Measurements from ENCODE around the gene EPHB1. TPM values are rescaled to one million over a fixed set of nuclear protein-coding genes. Genes with fewer than 3 reads are reported as not detected.

EPHB1 gene
- total RNA-seq, 1 experiment from 2014 or later = 2.8 TPM

DNA sequence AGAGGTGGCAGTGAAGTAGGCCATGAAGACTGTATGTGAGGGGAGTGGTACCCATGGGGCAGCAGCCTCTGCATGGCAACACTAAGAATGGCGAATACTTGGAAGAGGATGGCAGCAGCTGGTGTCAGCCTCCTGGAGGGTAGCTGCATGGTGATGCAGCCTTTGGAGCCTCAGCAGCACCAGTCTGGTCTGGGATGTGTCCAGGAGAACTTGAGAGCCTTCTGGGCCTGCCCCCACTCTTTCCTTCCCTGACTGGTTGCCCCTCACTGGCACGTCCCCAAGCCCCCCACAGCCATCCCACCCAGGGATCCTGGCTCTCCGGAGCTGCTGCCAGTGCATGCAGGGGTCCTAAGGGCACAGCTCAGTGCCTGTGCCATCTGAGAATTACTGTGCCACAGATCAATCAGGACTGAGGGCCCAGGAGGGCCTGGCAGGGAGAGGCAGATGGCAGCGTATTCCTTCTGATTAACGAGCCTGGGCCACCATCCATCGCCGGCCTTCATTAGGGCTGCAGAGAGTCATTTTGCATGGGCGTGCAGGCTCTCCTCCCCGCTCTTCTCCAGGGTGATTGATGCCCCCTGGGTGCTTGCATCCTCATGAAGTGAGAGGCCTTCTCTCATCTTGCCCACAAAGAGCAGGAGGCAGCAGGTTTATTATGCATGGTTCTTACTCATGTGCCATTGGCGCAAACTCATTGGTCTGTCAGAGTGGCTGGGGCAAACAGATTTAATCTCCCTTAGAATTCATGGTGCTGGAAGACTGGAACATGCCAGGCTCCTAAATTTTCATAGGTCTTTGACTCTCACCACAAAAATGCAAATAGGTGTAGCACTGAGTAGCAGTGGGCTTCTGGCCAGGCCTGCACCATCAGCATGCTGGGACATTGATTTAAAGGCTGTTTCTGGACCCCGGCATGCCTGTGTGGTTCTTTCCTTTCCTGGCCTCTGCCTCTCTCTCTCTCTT, 116.8 kb downstream of the EPHB1 start:
- Histone ChIP-seq H3K79me1 (ENCODE audit: insufficient read depth, low read depth, low read length, poor library complexity, severe bottlenecking) (no peaks in the 10 kb centered on the region), H2BK20ac (ENCODE audit: low read depth, low read length, poor library complexity, severe bottlenecking) (no peak overlapping the region), H2AK5ac (ENCODE audit: insufficient read length, low read length) (no peak overlapping the region), H3K9me3 (ENCODE audit: control insufficient read depth, low read depth, low read length) (no peaks in the 10 kb centered on the region), H3K27me3 (ENCODE audit: insufficient read depth, low read length) (no peaks in the 10 kb centered on the region), H4K8ac (replicated peaks; ENCODE audit: insufficient read length, low read depth, low read length) (no peak overlapping the region), H3K18ac (ENCODE audit: insufficient read length, low read depth, low read length) (no peak overlapping the region), H3K4me1 (ENCODE audit: insufficient read depth, low read length) (no peaks in the 10 kb centered on the region), H3K79me2 (ENCODE audit: insufficient read depth, low read length) (no peaks in the 10 kb centered on the region), H3K23me2 (ENCODE audit: insufficient read length, low read depth, low read length, poor library complexity, severe bottlenecking) (no peaks in the 10 kb centered on the region), H3T11ph (ENCODE audit: low read length) (no peak overlapping the region), H3K9ac (ENCODE audit: extremely low read depth, insufficient read length, low read length) (no peak overlapping the region), H3K56ac (ENCODE audit: insufficient read length, low read depth, low read length) (no peak overlapping the region), H3K14ac (ENCODE audit: insufficient read depth, low read length) (peak overlapping the region; percentile 18; the same call in 1 of the 2 replicates), H3K23ac (ENCODE audit: insufficient read length, low read depth, low read length) (no peak overlapping the region), H2BK15ac (ENCODE audit: low read depth, low read length) (no peak overlapping the region), H2BK120ac (ENCODE audit: low read depth, low read length, poor library complexity, severe bottlenecking) (no peak overlapping the region), H3K27ac (ENCODE audit: insufficient read length, low read depth, low read length) (no peak overlapping the region), H2AFZ (ENCODE audit: low read length) (no peak overlapping the region), H2BK5ac (ENCODE audit: insufficient read length, low read length) (no peak overlapping the region), H2BK12ac (ENCODE audit: insufficient read length, low read depth, low read length) (no peak overlapping the region), H3K4me2 (ENCODE audit: insufficient read depth, insufficient read length, low read length) (no peak overlapping the region), H4K20me1 (ENCODE audit: control insufficient read depth, insufficient read depth, insufficient read length) (no peaks in the 10 kb centered on the region), H4K91ac (ENCODE audit: insufficient read length, low read depth, low read length) (no peak overlapping the region), H3K4ac (ENCODE audit: low read depth, low read length) (no peak overlapping the region), H4K5ac (ENCODE audit: insufficient read length, low read depth, low read length) (no peak overlapping the region)
- H3K27ac Mint-ChIP-seq = peak overlapping the region in 1 of 3 experiments; percentile 59; a peak in 1 of 7 replicates
- no CpG with 5 or more reads among the region's 11 CpGs for WGBS (ENCODE audit: extremely low coverage, insufficient read length, low lambda C conversion rate)
- H3K9me3 Mint-ChIP-seq = peaks cover 0 to 6% of the 10 kb centered on the region in 2 experiments; a peak in 2 of 5 replicates
- TF ChIP-seq, protein P1, sequence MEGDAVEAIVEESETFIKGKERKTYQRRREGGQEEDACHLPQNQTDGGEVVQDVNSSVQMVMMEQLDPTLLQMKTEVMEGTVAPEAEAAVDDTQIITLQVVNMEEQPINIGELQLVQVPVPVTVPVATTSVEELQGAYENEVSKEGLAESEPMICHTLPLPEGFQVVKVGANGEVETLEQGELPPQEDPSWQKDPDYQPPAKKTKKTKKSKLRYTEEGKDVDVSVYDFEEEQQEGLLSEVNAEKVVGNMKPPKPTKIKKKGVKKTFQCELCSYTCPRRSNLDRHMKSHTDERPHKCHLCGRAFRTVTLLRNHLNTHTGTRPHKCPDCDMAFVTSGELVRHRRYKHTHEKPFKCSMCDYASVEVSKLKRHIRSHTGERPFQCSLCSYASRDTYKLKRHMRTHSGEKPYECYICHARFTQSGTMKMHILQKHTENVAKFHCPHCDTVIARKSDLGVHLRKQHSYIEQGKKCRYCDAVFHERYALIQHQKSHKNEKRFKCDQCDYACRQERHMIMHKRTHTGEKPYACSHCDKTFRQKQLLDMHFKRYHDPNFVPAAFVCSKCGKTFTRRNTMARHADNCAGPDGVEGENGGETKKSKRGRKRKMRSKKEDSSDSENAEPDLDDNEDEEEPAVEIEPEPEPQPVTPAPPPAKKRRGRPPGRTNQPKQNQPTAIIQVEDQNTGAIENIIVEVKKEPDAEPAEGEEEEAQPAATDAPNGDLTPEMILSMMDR (conservative IDR thresholded peaks at IDR 0.05) = no peak
- peaks cover 0 to 9% (median 0%) of the 10 kb centered on the region in 3 experiments; a peak in 3 of 7 replicates for H3K36me3 Mint-ChIP-seq (ENCODE audit: insufficient read depth in 1 of 3, low read depth in 3 of 3)
- H3K4me1 Mint-ChIP-seq = peaks cover 3 to 4% of the 10 kb centered on the region in 2 experiments; a peak in 3 of 4 replicates
- no peak overlapping the region for H3K4me3 Mint-ChIP-seq
- no peak for DNase-seq
- peaks cover 2% of the 10 kb centered on the region; the same call in 1 of the 2 replicates for H3K27me3 Mint-ChIP-seq (ENCODE audit: low read depth)

All from H9 (cell line).